GM18519 (cell line): ENCODE data around the gene GAMT.

Source experiments
- ATAC-seq: cut with Tn5 transposase; IDR thresholded peaks from one replicate; pipeline ENCODE4 v1.9.1; 2021; ENCODE audit warnings: mild to moderate bottlenecking, moderate library complexity; ENCODE audit not compliant: unreplicated experiment, low FRiP score

GAMT gene

GRCh38 chr19:1434040-1434366, 32.7 kb upstream of the GAMT start:
- ATAC-seq: no peak

DNA sequence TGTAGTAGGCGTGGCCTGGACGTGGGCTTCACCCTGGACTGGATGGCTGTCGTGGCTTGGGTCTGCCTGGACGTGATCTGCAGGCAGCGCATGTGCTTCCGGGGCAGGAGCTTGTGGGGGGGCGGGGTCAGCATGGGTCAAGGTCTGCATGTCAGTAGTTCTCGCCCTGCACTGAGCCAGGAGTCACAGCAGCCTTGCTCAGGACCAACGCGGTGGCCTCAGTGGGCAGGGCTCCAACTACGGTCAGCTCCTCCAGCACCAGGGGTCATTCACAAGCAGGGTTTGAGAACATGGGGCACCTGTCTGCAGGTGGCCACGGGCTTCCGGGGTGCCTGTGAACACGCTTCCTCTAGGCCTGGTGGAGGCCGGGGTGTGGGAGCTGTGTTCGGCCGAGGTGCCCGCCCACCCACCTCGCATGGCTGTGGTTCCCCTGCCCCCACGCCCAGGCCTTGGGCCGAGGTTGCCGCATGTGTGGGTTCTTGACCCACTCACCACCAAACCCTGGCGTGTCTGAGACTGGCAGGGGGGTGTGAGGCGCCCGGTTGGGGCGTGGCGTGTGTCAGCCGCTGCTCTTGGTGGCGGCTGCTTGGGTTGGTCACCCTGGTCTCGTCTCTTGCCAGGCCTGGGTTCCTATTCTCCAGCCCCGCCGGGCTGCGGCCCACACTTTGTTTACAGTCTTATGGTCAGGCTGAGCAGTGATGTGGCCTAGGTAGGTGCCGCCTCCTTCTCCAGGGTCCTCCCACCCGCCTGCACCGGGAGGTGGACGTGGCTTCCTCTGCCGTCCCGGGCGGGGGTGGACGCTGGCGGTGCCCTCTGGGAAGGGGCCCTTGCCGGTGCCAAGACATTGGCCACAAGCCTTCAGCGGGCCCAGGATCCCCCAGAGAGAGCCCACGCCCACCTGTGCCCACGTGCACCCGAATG, 32.0 kb upstream of the GAMT start:
- no peak for ATAC-seq

DNA sequence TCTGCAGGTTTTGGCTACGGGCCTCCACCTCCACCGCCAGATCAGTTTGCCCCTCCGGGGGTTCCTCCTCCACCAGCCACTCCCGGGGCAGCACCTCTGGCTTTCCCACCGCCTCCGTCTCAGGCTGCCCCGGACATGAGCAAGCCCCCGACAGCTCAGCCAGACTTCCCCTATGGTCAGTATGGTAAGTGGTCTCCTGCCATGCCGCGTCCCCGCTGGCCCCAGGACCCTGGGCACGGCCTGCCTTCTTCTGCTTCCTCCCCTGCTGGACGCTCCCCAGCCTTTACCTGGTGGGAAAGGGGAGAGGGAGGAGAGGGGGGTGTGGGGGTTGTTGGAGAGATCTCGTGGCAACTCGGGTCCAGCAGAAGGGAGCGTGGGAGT, 31.2 kb upstream of the GAMT start:
- no peak for ATAC-seq

DNA sequence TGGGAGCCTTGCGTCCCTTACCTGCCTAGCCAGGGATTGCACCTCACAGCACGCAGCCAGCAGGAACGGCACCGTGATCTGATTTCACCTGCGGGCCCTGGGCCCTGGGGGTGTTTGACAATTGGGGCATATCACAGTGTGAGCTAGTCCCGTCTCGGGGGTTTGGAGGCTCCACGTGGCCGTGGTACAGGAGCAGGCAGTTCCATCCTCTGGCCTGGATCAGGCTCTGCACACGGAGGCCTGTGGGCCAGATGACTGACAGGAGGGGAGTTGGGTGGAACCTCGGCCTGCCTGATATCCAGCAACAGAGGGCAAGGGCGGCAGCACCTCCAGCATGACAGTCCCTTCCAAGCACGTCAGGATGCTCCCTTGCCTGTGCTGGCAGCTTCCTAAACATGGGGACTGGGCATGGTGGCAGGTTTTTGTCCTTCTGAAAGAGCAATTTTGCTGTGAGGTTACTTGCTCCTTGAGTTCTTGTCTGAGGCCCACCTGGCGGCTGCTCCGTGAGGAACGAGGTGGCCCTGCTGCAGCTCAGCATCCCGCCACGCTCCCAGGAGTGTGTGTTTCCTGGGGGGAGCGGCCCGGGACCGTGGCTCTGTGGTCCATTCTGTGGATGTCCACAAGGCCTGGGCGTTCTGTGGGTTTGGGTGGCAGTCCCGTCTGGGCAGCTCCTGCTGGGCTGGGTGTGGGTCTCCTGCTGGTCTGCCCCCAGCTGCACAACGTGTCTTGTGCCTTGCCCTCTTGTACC, 30.6 kb upstream of the GAMT start:
- no peak for ATAC-seq

GRCh38 chr19:1430246-1430645, 28.9 kb upstream of the GAMT start:
- ATAC-seq: no peak

- no peak for ATAC-seq
Observed at GRCh38 chr19:1429750-1430149, 28.4 kb upstream of the GAMT start.

- ATAC-seq: no peak
Observed at GRCh38 chr19:1428738-1429391, 27.5 kb upstream of the GAMT start.

GRCh38 chr19:1427221-1427920, 26.0 kb upstream of the GAMT start:
- no peak for ATAC-seq

GRCh38 chr19:1426736-1427135, 25.4 kb upstream of the GAMT start:
- no peak for ATAC-seq

DNA sequence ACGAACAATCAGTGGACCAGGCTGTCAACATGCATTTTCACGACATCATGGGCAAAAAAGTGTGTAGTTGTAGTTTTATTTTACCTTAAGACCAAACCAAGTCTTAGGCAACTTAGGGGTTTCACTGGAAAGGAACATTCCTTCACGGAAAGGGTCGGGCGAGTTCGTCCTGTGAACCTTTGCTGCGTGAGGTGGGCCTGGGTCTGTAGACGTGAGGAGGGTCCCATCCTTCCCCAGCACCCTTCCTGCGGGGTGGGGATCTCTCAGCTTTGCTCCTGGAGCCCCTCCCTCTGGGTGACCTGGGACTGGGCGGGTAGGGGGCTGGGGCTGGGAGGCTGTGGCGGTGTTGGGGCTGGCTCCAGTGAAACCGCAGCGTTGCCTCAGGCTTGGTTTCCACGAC, 24.6 kb upstream of the GAMT start:
- no peak for ATAC-seq

DNA sequence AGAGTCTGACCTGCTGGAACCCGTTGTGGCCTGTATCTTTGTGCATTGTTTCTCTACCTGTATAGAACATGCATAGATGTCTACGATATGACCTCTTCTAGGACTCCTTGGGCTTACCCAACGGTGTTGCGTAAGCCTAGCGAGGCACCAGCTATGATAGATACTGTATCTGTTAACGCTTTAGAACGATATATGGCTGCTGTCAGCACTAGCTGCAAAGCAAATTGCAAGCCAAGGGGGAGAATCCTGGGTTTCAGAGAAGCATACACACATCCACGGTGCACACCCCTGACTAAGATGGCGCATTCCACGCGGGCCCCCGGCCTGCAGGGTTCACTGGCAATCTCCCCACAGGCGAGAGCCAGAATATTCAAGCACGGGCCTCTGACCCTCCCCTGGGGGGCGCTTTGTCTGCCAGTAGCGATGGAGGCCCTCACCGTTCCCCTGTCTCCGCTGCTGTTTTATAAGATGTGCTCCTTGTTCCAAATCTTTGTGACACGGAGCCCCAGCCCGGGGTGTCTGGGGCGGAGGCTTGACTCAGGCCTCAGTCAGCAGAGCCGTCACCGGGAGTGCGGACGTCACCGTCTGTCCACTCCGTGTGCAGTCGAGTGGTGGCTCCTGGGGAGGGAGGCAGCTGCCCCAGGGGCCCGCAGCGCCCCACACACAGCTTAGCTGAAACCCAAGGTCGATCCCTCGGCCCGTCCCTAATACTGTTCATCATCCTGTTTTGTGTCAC, 23.9 kb upstream of the GAMT start:
- no peak for ATAC-seq

DNA sequence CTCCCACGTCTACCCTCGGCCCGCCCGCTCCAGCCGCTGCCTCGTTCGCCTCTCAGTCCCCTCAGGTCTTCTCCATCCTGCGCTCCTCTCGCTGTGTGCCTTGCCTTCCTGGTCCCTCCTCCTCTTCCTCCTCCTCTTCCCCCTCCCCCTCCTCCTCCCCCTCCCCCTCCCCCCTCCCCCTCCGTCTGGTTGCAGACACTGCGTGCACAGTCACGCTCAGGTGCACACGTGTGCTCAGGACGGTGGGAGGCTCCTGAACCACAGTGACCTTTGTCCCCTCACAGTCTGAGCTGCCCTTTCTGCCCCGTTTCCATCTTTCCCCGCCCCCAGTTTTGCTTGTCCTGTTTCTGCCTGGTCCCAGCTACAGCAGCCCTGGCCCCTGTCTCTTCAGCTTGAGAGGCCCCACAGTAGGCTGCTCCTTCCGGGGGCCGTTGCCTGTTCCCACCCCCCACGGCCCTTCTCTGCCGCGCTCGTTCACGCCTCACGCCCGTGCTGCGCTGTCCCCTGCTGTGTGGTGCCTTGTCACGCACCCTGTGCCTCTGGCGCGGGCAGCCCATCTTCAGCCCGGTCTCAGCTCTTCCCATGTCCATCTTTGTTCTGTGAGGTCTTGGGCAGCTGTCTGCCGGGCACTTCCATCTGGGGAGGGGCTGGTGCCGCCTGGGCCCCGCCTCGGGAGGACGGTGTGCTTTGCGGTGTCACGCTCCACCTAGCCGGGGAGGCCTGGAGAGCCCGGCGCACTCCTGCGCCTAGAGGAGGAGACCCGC, 23.0 kb upstream of the GAMT start:
- ATAC-seq: no peak

DNA sequence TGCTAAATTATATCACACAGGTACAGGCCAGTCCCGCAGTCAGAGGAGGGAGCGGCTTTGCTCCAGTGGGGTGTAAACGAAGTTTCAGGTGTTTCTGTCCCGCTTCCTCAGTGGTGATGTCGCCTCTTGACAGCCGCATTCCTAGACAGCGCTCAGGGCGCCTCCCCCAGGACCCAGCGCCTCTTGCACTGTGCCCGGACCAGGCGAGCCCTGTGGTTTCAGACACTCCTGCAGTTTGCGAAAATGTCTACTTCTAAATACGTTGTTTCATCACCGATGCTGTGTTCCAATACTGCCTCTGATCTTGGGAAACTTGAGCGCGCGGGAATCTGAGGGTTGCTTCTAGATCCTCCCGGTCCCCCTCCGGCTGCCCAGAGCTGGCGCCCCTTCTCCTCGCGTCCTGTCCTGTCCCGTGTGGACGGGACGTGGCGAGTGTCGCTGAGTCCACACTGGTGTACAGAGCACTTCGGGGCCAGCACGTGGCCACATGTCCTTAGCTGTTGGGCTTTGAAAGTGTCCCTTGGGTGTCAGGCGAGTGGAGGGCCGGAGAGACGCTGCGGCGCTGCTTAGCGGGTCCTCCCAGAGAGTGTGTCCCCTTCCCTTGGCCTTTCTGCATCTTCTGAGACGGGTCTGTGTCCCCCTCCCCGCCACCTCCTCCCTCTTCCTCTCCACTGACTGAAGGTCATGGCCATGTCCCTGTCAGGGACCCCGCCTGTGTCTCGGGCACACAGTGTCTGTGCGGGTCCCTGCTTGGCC, 22.3 kb upstream of the GAMT start:
- ATAC-seq: no peak

DNA sequence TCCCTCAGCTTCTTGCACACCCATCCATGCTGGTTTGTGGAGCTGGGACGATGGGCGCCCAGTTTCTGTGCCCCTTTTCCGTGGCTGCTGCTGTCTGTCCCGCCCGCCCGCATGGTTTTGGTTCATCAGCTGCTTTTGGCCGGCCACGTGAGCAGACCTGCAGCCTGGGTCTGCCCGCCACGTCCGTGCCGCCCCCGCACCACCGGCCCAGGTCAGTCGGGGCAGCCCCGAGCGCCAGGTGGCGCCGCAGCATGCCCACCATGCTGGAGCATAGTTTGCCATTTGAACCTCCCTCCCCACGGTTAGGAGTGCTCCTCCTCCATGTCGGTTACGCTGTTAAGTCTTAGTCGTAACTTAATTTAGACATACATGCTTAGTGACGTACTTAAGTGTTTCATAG, 21.6 kb upstream of the GAMT start:
- ATAC-seq: no peak

DNA sequence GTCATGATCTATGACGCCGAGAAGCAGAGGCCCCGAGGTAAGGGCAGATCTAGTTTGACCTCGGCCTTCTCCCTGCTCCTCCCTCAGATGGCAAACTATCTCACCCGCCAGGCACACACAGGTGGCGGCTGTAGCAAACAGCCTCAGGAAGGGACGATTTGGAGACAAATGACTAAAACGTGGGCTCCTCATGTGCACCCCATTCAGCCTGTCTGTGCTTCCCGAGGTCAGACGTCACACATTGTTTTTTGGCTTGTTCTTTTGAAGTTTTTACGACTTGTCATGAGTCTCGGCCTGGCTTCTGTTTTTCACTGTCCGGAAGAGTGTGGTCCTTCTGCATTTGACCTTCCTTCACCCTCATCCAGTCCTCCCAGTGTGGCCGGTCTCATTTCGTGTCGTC, 21.0 kb upstream of the GAMT start:
- no peak for ATAC-seq

DNA sequence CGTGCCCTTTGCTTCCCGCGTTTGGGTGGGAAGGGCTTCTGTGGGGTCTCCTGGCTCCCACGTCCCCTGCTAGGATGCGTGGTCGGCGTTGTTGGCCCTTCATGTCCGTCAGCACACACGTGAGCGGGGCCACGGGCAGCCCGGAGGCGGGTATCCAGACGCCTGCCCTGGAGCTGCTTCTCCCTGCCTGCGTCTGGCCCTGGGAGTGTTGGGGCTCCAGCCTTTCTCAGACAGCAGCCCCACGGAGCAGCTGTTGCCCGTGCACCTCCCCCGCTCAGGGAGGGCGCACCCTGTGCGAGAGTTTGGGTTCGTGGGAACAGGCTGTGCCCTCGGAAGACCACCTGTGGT, 20.6 kb upstream of the GAMT start:
- ATAC-seq: no peak

DNA sequence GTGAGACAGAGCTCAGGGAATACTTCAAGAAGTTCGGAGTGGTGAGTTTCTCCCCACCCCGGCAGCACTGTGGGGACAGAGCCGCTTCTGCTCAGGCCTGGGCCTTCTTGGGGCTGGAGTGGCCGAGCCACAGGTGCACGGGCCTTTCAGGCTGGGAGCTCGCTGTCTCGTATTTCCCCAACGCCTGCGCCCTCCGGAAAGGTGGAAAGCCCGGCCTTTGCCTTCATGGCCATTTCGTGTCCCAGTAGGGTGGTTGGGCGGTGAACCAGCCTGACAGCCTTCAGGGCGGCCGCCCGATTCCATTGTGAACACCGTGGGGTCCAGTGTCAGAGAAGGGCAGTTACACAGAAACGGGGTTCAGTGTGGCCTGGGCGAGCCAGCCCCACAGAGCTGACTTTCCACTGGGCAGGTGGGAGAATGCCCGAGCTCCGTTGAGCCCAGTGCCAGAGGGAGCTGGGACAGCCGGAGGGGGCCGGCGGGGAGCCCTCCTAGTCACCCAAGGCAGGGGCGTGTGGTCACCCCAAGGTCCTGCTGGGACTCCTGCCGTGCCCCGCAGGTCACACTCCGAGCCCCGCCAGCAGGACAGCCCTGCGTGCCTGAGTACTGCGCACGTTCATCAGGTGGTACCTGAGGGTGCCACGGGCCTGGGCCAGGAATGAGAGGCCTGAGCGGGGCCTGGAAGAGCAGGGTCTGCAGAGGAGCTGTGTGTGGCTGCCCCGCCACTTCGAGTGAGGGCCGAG, 20.0 kb upstream of the GAMT start:
- no peak for ATAC-seq

GRCh38 chr19:1420590-1420989, 19.2 kb upstream of the GAMT start:
- ATAC-seq: no peak
